HFFc6 (cell line): ENCODE results near the gene RFXANK. TPM values are rescaled to one million over a fixed set of nuclear protein-coding genes. Genes with fewer than 3 reads are reported as not detected.
A peak's percentile ranks its signal among the peaks of the same experiment; 100 is the strongest.

Experiments
- DNase-seq: peaks from one replicate; pipeline ENCODE4 v3.0.0-alpha.2; 2018
- H3K27ac Mint-ChIP-seq: 2 replicates; pipeline ENCODE4 v1.8.0; 2020; ENCODE audit warnings: mild to moderate bottlenecking, mixed read lengths
- H3K27me3 Mint-ChIP-seq: 2 replicates; pipeline ENCODE4 v1.8.0; 2021; ENCODE audit warnings: mild to moderate bottlenecking, moderate library complexity, mixed read lengths; ENCODE audit not compliant: insufficient read depth
- H3K36me3 Mint-ChIP-seq: 2 replicates; pipeline ENCODE4 v1.8.0; 2021; ENCODE audit warnings: low read depth, mixed read lengths
- H3K4me1 Mint-ChIP-seq: 2 replicates; pipeline ENCODE4 v1.8.0; 2020; ENCODE audit warnings: low read depth, mixed read lengths
- H3K4me3 Mint-ChIP-seq: 2 replicates; pipeline ENCODE4 v1.8.0; 2020; ENCODE audit warnings: mild to moderate bottlenecking, moderate library complexity, mixed read lengths
- H3K9me3 Mint-ChIP-seq: 2 replicates; pipeline ENCODE4 v1.8.0; 2020; ENCODE audit warnings: mild to moderate bottlenecking, mixed read lengths
- CTCF ChIP-seq: fragments of 200-600 bp; sonication (generic); IDR thresholded peaks from 2 replicates; pipeline ENCODE4 v1.5.0; 2021; ENCODE audit warnings: antibody characterized with exemption, mild to moderate bottlenecking
- total RNA-seq, 6 experiments: library from RNA; stranded (reverse); fragmentation: NEBNext Ultra II Directional; extraction: Animal tissue kit (Norgen Biotek cat#: 25700); gene quantifications; 2 replicates in 1 of 6; 3 replicates in 5 of 6; pipeline ENCODE4 v1.2.3, GENCODE V29; 2021

The RFXANK gene
- total RNA-seq, 6 experiments from 2014 or later = 63.7 to 84.6 (median 75.7) TPM

- no peaks in the 10 kb centered on the region for H3K4me1 Mint-ChIP-seq
- H3K27me3 Mint-ChIP-seq = peaks cover 30% of the 10 kb centered on the region
- H3K36me3 Mint-ChIP-seq = no peaks in the 10 kb centered on the region
- DNase-seq = no peak
- no peak for TF ChIP-seq CTCF
- no peaks in the 10 kb centered on the region for H3K9me3 Mint-ChIP-seq
- H3K4me3 Mint-ChIP-seq = no peak overlapping the region
- H3K27ac Mint-ChIP-seq = no peak overlapping the region
Observed at GRCh38 chr19:19224150-19224851, 32.2 kb downstream of the RFXANK start.

- H3K27me3 Mint-ChIP-seq = peaks cover 34% of the 10 kb centered on the region
- H3K9me3 Mint-ChIP-seq = no peaks in the 10 kb centered on the region
Observed at GRCh38 chr19:19224852-19225494, 32.9 kb downstream of the RFXANK start.

GRCh38 chr19:19226204-19226603 is 34.1 kb downstream of the RFXANK start:
- Mint-ChIP-seq H3K36me3 (no peaks in the 10 kb centered on the region), H3K9me3 (no peaks in the 10 kb centered on the region), H3K27ac (no peak overlapping the region), H3K4me1 (no peaks in the 10 kb centered on the region), H3K4me3 (no peak overlapping the region), H3K27me3 (peaks cover 36% of the 10 kb centered on the region)
- no peak for DNase-seq
- no peak for TF ChIP-seq CTCF

More at GRCh38 chr19:19224852-19225494, 32.9 kb downstream of the RFXANK start:
- Mint-ChIP-seq H3K36me3 (no peaks in the 10 kb centered on the region), H3K27ac (no peak overlapping the region), H3K4me1 (no peaks in the 10 kb centered on the region), H3K4me3 (peak overlapping the region; percentile 45; the same call in 1 of the 2 replicates)
- peak; percentile 78 for TF ChIP-seq CTCF
- peak; percentile 39 for DNase-seq

GRCh38 chr19:19226663-19227062 is 34.6 kb downstream of the RFXANK start:
- H3K4me3 Mint-ChIP-seq = no peak overlapping the region

GRCh38 chr19:19227217-19227616 is 35.2 kb downstream of the RFXANK start:
- peaks cover 41% of the 10 kb centered on the region for H3K27me3 Mint-ChIP-seq
- no peaks in the 10 kb centered on the region for H3K9me3 Mint-ChIP-seq
- no peaks in the 10 kb centered on the region for H3K4me1 Mint-ChIP-seq

More at GRCh38 chr19:19226663-19227062, 34.6 kb downstream of the RFXANK start:
- H3K36me3 Mint-ChIP-seq = no peaks in the 10 kb centered on the region
- no peak for TF ChIP-seq CTCF
- no peaks in the 10 kb centered on the region for H3K9me3 Mint-ChIP-seq
- no peaks in the 10 kb centered on the region for H3K4me1 Mint-ChIP-seq
- peaks cover 37% of the 10 kb centered on the region for H3K27me3 Mint-ChIP-seq
- no peak for DNase-seq
- no peak overlapping the region for H3K27ac Mint-ChIP-seq

More at GRCh38 chr19:19227217-19227616, 35.2 kb downstream of the RFXANK start:
- Mint-ChIP-seq H3K27ac (no peak overlapping the region), H3K36me3 (no peaks in the 10 kb centered on the region), H3K4me3 (no peak overlapping the region)
- no peak for TF ChIP-seq CTCF
- DNase-seq = no peak
